Measurements from ENCODE around the gene UHRF1. TPM values are rescaled to one million over a fixed set of nuclear protein-coding genes. Genes with fewer than 3 reads are reported as not detected.
A peak's percentile ranks its signal among the peaks of the same experiment; 100 is the strongest.

UHRF1 gene
- total and polyA plus RNA-seq, 2 experiments from 2014 or later, result 26.9 to 29.4 TPM

DNA sequence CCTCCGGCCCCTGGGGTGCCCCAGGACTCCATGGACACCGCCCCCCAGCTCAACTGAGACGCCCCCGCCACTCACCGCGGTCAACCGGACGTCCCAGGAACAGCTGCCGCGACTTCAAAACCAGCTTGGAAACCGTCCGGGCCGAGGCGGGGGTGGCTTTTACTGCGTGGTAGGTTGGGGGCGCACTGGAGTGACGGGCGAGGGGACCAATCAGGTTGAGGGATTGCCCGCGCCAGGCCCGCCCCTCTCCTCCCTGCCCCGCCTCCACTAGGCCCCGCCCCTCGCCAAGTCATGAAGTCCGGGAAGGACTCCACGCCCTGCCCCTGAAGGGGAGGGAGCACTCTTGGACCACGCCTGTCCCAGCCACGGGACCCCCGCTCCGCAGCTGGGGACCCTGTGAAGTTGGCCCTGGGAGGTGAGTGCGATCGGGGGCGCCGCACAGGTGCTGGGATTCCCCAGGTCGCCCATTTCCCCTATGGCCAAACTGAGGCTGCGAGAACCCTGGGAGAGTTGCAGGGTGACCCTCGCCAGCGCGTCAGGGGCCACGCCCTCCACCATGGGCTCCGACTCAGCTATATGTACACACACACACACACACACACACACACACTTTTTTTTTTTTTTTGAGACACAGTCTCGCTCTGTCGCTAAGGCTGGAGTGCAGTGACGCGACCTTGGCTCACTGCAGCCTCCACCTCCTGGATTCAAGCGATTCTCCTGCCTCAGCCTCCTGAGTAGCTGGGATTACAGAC is 41.6 kb upstream of the UHRF1 start, which contains the start of gene PLIN3:
Gene PLIN3 (minus strand): TSS at position 134 of the 752 bp plus-strand sequence. CDS start 6,273 bp downstream, outside the sequence.
- TF ChIP-seq EZH2 (IDR thresholded peaks at IDR 0.05; ENCODE audit: insufficient read depth, poor library complexity, severe bottlenecking) (no peak), EZH2phosphoT487 (IDR thresholded peaks at IDR 0.05; ENCODE audit: insufficient read depth, low read depth) (no peak)
- no peaks in the 10 kb centered on the region; the same call in 1 of the 2 replicates for H4K20me1 ChIP-seq (ENCODE audit: insufficient read depth)
- H3K9me3 ChIP-seq (ENCODE audit: low read depth), result no peaks in the 10 kb centered on the region
- peak within 1 kb of the TSS; percentile 87 for H3K4me2 ChIP-seq (ENCODE audit: unreplicated experiment)
- DNase-seq, result peak; percentile 96
- peak within 1 kb of the TSS; percentile 62 for H2AFZ ChIP-seq
- no peaks in the 10 kb centered on the region for H3K27me3 ChIP-seq (replicated peaks; ENCODE audit: insufficient read depth)
- H3K4me3 ChIP-seq, result peak within 1 kb of the TSS; percentile 98
- WGBS, 2 experiments (ENCODE audit: low coverage in 1 of 2, low lambda C conversion rate in 2 of 2, missing lambda C conversion rate in 2 of 2), result 2 to 4% methylated on average over 33 to 44 of the region's 46 CpGs
- in situ Hi-C loops (cut with MboI), result no loop called here
- peak within 1 kb of the TSS; percentile 90 for H3K27ac ChIP-seq
- no peaks in the 10 kb centered on the region for H3K9me2 ChIP-seq (ENCODE audit: insufficient read depth)
- H3F3A ChIP-seq (ENCODE audit: insufficient read depth), result peaks cover 36% of the 10 kb centered on the region
- peaks cover 22% of the 10 kb centered on the region for H3K4me1 ChIP-seq (ENCODE audit: insufficient read depth)
- peaks cover 47% of the 10 kb centered on the region for H3K79me2 ChIP-seq (ENCODE audit: insufficient read depth)
- peaks cover 7% of the 10 kb centered on the region; the same call in 1 of the 2 replicates for H3K36me3 ChIP-seq (ENCODE audit: low read depth)
- peak within 1 kb of the TSS; percentile 94 for H3K9ac ChIP-seq

DNA sequence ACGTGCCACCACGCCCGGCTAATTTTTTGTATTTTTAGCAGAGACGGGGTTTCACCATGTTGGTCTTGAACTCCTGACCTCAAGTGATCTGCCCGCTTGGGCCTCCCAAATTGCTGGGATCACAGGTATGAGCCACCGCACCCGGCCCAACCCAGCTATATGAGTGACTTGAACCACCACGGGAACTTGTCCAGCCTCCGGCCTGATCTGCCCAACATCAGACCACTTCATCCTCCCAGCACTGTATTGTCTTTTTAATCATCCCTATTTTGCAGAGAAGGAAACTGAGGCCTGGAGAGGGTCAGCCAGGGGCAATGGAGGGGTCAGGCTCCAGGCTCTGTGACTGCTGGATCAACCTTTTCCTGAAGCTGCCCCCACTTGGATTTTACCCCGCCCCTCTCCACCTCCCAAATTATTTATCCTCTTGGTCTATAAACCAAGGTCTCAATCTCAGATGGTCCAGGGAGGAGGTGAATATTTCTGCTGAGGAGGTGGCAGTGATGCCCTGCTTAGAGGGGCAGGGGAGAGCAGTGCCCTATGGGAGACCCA is 40.9 kb upstream of the UHRF1 start:
- Histone ChIP-seq H3K79me2 (ENCODE audit: insufficient read depth) (peaks cover 40% of the 10 kb centered on the region), H3K4me1 (ENCODE audit: insufficient read depth) (peaks cover 22% of the 10 kb centered on the region), H2AFZ (peak overlapping the region; percentile 62), H3K27ac (peak overlapping the region; percentile 90), H3K9ac (peak overlapping the region; percentile 94), H4K20me1 (ENCODE audit: insufficient read depth) (no peaks in the 10 kb centered on the region), H3K9me2 (ENCODE audit: insufficient read depth) (no peaks in the 10 kb centered on the region), H3K36me3 (ENCODE audit: low read depth) (peaks cover 5% of the 10 kb centered on the region; the same call in 1 of the 2 replicates), H3K4me3 (peak overlapping the region; percentile 98; the same call in 1 of the 2 replicates), H3K4me2 (ENCODE audit: unreplicated experiment) (peak overlapping the region; percentile 62), H3F3A (ENCODE audit: insufficient read depth) (peaks cover 40% of the 10 kb centered on the region), H3K27me3 (replicated peaks; ENCODE audit: insufficient read depth) (no peaks in the 10 kb centered on the region), H3K9me3 (ENCODE audit: low read depth) (no peaks in the 10 kb centered on the region)
- DNase-seq, result no peak
- no peak for TF ChIP-seq EZH2 (IDR thresholded peaks at IDR 0.05; ENCODE audit: insufficient read depth, poor library complexity, severe bottlenecking)
- no peak for TF ChIP-seq EZH2phosphoT487 (IDR thresholded peaks at IDR 0.05; ENCODE audit: insufficient read depth, low read depth)
- WGBS, 2 experiments (ENCODE audit: low coverage in 1 of 2, low lambda C conversion rate in 2 of 2, missing lambda C conversion rate in 2 of 2), result 49 to 53% methylated on average over 10 of the region's 10 CpGs
- in situ Hi-C loops (cut with MboI), result no loop called here

DNA sequence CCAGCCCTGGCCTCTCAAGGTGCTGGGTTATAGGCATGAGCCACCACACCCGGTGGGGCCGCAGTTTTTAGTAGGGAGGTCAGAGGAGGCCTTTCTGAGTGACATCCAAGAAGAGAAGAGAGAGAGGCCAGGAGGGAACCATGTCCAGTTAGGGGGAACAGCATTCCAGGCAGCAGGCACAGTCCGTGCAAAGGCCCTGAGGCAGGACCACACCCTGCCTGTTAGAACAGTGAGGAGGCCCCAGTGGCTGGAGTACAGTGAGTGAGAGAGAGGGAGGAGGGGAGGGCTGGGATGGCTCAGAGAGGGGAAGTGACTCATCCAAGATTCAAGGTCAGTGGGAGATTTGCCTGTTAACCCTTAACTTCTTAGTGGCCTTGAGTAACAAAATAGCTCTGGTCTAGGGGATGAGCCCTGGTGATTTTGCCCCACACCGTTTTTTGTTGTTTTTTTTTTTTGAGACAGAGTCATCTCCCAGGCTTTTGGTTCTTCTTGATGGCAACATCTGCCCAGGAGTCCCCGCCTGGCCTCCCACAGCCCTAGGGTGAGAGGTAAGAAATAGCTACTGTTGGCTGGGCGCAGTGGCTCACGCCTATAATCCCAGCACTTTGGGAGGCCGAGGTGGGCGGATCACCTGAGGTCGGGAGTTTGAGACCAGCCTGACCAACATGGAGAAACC is 39.1 kb upstream of the UHRF1 start:
- no peaks in the 10 kb centered on the region for H3K9me2 ChIP-seq (ENCODE audit: insufficient read depth)
- no peaks in the 10 kb centered on the region for H3K36me3 ChIP-seq (ENCODE audit: low read depth)
- H3K4me3 ChIP-seq, result no peak overlapping the region
- H3K27me3 ChIP-seq (replicated peaks; ENCODE audit: insufficient read depth), result no peaks in the 10 kb centered on the region
- no peak overlapping the region for H2AFZ ChIP-seq
- TF ChIP-seq EZH2 (IDR thresholded peaks at IDR 0.05; ENCODE audit: insufficient read depth, poor library complexity, severe bottlenecking) (no peak), EZH2phosphoT487 (IDR thresholded peaks at IDR 0.05; ENCODE audit: insufficient read depth, low read depth) (no peak)
- in situ Hi-C loops (cut with MboI), result no loop called here
- peaks cover 40% of the 10 kb centered on the region for H3F3A ChIP-seq (ENCODE audit: insufficient read depth)
- peaks cover 22% of the 10 kb centered on the region for H3K79me2 ChIP-seq (ENCODE audit: insufficient read depth)
- no peaks in the 10 kb centered on the region for H4K20me1 ChIP-seq (ENCODE audit: insufficient read depth)
- H3K9me3 ChIP-seq (ENCODE audit: low read depth), result no peaks in the 10 kb centered on the region
- 0 out of 2 replicates have a peak overlapping the region, but pooled peaks have one; percentile 24 for H3K9ac ChIP-seq
- H3K4me2 ChIP-seq (ENCODE audit: unreplicated experiment), result no peak overlapping the region
- 60 to 64% methylated on average over 10 of the region's 10 CpGs for WGBS, 2 experiments (ENCODE audit: low coverage in 1 of 2, low lambda C conversion rate in 2 of 2, missing lambda C conversion rate in 2 of 2)
- H3K4me1 ChIP-seq (ENCODE audit: insufficient read depth), result peaks cover 20% of the 10 kb centered on the region
- peak; percentile 97 for DNase-seq
- H3K27ac ChIP-seq, result peak overlapping the region; percentile 90

DNA sequence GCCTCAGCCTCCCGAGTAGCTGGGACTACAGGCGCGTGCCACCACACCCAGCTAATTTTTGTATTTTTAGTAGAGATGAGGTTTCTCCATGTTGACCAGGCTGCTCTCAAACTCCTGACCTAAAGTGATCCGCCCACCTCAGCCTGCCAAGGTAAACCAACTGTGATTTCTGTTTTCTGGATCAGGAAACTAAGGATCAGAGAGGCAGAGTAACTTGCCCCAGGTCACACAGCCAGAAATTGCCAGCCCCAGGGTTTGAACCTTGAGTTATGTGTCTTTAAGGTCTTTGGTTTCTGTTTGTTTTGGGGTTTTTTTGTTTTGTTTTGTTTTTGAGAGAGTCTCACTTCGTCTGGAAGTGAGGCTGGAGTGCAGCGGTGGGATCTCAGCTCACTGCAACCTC is 37.6 kb upstream of the UHRF1 start:
- H3F3A ChIP-seq (ENCODE audit: insufficient read depth), result peaks cover 37% of the 10 kb centered on the region
- H4K20me1 ChIP-seq (ENCODE audit: insufficient read depth), result no peaks in the 10 kb centered on the region
- no peak overlapping the region for H3K27ac ChIP-seq
- H3K4me1 ChIP-seq (ENCODE audit: insufficient read depth), result peaks cover 12% of the 10 kb centered on the region
- TF ChIP-seq EZH2phosphoT487 (IDR thresholded peaks at IDR 0.05; ENCODE audit: insufficient read depth, low read depth) (no peak), EZH2 (IDR thresholded peaks at IDR 0.05; ENCODE audit: insufficient read depth, poor library complexity, severe bottlenecking) (no peak)
- H3K36me3 ChIP-seq (ENCODE audit: low read depth), result no peaks in the 10 kb centered on the region
- H3K4me2 ChIP-seq (ENCODE audit: unreplicated experiment), result no peak overlapping the region
- no peak overlapping the region for H2AFZ ChIP-seq
- no peaks in the 10 kb centered on the region for H3K9me2 ChIP-seq (ENCODE audit: insufficient read depth)
- no peak overlapping the region for H3K9ac ChIP-seq
- peaks cover 7% of the 10 kb centered on the region for H3K79me2 ChIP-seq (ENCODE audit: insufficient read depth)
- no peaks in the 10 kb centered on the region for H3K27me3 ChIP-seq (replicated peaks; ENCODE audit: insufficient read depth)
- in situ Hi-C loops (cut with MboI), result no loop called here
- no peak for DNase-seq
- H3K4me3 ChIP-seq, result no peak overlapping the region
- no peaks in the 10 kb centered on the region for H3K9me3 ChIP-seq (ENCODE audit: low read depth)
- WGBS, 2 experiments (ENCODE audit: low coverage in 1 of 2, low lambda C conversion rate in 2 of 2, missing lambda C conversion rate in 2 of 2), result 65 to 71% methylated on average over 6 of the region's 6 CpGs

Measured in GM23248 (cell line).